GM21447 (cell line): ENCODE measurements around the gene SCUBE2.
"Not testable (repeated sequence)": the region's sequence is repeated elsewhere in the genome, so short reads cannot be mapped to it uniquely, and the experiment has no call there.

ENCODE experiments used
- ATAC-seq: cut with Tn5 transposase; IDR thresholded peaks from one replicate; pipeline ENCODE4 v1.9.1; 2021; ENCODE audit not compliant: unreplicated experiment

SCUBE2 gene

DNA sequence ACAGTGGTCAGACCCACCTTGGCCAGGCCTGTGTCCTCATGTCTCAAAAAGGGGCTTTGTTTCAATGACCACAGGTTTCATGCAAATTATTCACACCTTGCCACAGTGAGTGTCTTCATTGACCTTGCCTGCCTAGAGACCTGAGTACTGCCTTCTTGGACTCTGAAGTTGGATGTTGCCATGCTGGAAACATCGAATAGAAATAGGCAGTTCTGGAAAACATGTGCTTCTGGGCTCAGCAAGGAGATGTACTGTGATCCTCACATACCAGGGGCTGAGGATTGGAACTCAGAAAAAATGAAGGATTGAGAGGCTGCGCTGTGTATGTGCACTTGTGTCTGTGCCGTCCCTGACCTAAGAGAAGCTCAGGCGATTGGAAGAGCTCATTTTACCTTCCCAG is 78.0 kb downstream of the SCUBE2 start:
- no peak for ATAC-seq

DNA sequence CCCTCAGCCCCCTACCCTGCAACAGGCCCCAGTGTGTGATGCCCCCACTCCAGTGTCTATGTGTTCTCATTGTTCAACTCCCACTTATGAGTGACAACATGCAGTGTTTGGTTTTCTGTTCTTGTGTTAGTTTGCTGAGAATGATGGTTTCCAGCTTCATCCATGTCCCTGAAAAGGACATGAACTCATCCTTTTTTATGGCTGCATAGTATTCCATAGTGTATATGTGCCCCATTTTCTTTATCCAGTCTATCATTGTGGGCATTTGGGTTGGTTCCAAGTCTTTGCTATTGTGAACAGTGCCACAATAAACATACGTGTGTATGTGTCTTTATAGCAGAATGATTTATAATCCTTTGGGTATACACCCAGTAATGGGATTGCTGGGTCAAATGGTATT is 81.9 kb downstream of the SCUBE2 start:
- ATAC-seq: not testable (repeated sequence)

DNA sequence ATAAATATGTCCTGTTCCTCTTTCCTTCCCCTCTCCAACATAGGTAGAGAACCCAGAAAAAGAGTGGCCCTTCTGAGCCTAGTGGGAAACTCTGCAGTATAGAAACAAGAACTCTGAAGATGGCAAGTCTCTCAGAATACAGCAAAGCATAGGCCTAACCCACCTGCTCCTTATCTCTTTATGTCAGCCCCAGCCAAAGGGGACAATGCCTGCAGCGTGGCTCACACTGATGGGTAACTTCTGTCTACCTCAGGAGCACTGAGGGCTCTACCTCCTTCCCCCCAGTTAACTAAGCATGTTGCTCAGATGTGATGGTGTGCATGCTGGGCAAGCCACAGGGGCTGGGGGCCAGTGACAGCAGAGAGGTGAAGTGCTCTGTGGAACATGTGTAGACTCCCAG is 82.7 kb downstream of the SCUBE2 start:
- ATAC-seq: no peak

DNA sequence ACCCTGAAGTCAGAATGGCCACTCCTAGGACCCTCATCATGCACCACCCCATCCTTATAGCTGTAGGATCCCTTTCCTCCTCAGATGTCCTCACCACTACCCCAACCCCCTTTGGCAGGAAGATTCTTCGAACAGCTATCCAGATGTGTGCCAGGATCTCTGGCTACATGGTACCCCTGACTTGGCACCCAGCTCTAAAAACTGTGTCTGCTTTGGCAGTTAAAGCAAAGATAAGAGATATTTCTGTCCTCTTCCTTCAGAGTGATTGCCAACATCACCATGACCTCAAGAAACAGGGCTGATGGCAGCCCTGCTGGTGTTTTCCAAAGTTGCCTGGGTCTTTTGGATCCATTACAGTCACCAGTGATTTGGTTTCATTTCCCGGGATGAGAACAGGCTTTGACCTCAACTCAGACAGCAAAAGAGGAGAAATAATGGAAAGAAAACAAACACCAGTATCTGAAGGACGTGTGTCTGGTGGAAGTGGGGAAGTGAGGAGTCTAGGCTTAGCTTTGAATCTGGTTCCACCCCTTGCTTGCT is 83.3 kb downstream of the SCUBE2 start:
- ATAC-seq: no peak

DNA sequence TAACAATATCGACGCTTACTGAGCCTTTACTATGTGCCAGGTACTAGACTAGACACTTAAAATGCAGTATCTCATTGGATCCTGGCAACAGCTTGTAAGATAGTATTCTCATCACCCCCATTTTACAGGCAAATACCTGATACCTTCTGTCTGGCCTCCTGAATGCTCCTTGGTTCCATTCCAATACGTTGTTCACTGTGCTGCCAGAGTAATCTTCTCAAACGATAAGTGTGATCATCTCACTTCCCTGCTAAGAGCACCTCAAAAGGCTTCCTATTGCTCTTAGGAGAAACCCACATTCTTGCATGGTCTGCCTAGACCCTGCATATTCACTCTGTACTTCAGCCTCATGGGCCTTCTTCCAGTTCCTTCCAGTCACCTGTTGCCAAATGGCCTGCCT is 86.3 kb downstream of the SCUBE2 start:
- ATAC-seq: no peak

DNA sequence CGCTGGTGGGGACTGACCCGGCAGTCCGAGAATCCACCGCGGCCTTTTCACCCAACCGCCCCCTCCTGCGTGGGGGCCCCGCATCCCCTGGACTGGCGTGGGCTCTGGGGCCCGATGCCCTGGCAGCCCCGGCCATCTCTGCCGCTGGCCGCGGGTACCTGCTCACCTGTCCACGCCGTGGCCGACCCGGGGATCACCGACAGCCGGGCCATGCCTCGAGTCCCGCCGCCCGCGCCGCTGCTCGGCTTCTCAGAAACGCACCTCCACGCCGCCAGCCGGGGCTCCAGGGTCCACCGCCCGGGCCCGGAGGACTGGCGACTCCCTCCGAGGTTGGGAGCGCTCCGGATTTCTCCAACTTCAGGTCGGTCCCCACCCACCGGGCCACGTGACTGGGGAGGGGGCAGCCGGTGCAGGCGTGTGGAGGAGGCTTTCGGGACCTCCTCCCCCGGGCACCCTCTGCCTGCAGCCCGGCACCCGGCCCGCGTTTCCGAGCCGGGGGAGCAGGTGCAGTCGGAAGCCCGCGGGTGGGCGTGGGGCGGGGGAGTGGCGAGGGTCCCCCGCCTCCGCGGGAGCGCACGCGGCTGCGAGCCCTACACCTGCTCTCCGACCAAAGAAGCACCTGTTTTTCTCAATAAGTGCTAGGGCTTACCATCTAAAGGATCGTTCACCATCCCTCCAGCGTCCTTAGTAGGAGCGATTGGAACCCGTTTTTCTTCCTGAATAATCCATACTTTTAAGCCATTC is 87.0 kb downstream of the SCUBE2 start:
- ATAC-seq: no peak

DNA sequence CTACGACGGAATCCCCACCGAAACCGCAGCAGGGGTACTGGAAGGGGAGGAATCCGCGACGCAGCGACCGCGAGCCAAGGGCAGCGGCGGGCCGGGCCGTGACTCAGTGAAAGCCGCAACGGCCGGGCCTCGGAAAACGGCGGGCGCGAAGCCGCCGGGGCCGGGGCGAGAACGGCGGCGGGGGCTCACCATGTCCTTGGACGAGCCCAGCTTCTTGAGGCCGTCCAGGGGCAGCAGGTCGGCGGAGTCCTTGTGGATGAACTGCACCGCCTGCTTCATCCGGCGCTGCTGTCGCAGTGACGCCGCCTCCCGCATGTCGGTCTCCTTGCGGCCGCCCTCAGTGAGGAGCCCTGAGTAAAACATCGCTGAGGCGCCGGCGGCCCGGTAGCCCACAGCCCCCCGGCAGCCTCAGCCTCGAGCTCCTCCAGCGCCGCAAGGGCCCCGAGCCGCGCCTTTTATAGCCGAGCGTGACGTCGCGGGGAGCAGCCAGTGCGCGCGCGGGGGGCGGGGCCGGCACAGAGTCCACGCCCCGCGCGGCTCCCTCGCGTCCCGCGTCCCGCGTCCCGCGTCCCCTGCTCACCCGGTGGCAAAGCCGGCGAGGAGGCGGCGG is 87.7 kb downstream of the SCUBE2 start, which contains the start of gene NRIP3:
Gene NRIP3 (minus strand): TSS at position 429 of the 610 bp plus-strand sequence. CDS start 66 bp downstream, at position 363.
- ATAC-seq: no peak

DNA sequence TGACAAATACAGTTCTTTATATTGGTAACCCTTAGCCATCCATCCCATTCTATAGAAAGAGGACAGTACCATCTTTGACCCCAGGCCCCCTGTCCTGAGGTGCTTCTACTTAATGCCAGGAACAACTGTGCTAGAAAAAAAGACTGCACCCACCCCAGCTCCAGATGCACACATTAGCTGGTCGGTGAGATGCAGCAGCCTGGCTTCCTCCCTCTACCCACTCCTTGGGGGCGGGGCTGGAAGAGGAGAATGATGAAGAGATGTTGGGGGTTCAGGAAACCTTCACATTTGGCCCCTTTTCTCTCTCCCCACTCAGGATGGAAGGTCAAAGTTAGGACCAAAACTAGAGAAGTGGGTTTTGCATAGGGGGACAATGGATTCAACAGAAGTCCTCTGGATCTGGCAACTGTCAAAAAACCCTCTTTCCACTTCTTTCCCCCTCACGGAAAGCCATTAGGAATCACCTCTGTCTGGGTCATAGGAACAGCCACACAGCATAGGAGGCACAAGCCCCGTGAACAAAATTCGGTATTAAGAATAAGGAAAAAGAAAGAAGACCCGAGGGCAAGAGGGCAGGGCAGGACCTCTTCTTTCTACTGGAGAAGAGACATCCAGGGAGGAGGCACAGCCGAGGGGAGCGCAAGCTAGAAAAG is 88.4 kb downstream of the SCUBE2 start:
- no peak for ATAC-seq

DNA sequence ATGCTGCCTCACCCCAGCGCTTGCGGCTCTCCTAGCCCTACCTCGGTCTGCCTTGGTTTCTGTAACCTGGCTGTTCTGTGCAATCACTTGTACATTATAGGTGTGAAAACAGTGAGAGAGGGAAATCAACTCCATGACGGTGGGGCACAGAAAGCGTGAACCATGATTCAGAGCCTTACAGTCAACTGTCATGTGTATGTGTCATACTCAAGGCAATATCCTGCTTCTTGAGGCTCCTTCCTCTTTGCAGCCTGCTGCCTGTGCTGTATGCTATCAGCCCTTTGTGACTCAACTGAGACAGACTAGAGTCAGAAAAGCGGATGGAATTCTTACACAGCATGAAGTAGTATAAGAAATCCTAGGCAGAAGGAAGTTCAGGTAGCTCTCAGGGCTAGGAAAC is 89.7 kb downstream of the SCUBE2 start:
- no peak for ATAC-seq

DNA sequence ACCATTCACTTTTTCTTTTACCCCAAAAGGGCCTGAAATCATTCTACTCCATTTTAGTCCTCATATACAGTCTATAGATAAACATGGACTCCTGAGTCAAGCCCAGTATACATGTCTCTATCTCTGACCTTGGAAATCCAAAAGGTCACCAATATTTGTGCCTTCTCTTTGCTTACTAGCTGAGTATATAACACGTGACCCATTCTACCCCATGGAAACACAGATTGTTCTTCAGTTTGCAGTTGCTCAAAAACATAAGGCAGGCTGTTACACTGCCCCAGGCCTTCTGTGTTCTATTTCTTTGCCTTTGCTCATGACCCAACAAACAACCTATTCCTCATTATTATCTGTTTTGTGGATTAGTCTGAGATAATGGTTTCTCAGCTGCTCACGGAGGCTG is 93.4 kb downstream of the SCUBE2 start:
- no peak for ATAC-seq

DNA sequence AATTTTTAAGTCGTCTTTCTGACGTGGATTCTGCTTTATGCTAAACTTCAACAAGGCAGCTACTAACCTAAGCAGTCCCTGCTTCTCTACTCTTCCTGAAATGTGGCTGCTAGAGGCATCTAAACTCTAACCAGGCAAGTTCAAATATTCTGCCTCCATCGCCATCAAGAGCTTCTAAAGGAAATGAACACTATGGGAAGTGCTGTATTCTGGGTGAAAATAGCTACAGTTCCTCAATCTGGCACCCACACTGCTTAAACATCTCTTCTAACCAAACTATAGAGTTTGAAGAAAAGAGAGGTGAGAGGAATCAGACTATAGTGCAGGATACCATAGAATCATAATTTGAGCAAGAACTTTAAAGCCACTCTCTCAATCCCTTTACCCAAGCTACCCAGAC is 93.9 kb downstream of the SCUBE2 start:
- no peak for ATAC-seq

DNA sequence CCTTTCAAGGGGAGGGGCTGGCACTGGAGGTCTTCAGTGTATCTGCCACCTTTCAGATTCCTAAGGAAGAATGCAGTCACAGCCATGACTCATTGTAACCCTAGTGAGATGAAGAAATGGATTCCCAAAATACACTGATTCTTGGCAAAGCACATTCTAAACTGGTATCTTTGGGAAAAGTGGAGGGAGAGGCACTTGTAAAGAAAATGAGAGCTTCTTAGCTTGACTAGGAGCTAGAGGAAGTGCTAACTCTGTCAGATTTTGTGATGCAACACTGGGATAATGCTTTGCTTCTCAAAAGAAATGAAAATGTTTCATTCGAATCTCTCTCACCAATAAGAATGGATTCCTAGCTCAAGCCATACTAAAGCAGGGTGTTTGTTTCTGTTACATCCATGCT is 101.9 kb downstream of the SCUBE2 start:
- no peak for ATAC-seq

DNA sequence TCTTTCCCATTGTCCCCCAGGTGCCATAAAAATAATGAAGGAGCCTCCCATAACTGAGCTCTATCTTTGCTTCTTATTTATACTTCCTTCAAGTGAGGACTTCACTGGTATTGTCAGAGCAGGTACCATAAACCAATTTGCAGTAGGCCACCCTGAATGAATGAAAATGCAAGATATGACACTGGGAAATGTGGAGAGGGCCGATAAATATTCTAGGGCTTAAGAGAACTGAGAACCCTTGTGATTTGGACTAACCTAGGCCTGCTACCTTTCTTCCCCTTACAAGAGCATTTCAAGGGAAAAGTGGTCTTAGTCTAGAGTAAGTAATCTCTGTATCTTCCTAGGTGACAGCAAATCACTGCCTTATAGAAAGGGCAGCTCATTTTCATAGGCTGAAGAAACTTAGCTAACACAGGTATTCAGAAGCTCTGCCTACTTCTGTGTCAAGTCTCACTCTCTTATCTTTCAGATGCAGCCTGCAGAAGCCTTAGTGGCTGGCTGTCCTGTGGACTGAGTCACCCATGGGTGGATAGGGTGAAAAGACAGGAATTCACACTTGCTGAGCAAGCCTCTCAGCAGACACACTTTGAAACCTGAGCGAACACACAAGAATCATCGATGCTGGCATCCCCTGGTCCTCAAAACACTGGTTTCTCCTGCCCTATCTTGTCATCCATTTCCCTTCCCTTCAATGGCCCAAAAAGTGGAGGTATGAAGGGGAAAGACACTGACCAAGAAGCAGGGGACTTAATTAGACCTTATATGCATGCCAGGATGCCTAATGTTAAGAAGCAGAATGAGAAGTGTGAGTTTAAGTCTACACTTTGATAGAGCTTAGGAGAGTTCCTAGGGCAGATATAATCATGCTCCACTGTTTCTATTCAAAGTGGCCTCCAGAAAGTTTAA is 102.8 kb downstream of the SCUBE2 start:
- no peak for ATAC-seq

DNA sequence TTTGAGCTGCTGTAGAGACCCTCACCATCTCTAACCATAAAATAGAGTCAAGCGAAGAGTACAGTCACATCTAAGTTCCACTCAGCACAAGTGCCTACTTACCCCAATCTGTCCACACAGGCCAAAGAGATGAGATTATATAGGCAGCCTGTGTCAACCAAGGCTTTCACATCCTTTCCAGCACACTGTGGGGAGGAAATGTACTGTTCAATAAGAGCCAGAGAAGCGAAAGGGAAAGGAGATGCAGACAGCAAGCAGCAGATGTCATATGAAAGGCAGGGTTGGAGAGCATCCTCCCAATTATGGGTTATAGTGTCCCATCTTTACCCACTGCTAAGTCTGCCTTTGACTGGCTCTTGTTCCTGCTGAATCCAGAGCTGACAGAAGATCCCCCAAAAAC is 104.0 kb downstream of the SCUBE2 start:
- ATAC-seq: no peak

DNA sequence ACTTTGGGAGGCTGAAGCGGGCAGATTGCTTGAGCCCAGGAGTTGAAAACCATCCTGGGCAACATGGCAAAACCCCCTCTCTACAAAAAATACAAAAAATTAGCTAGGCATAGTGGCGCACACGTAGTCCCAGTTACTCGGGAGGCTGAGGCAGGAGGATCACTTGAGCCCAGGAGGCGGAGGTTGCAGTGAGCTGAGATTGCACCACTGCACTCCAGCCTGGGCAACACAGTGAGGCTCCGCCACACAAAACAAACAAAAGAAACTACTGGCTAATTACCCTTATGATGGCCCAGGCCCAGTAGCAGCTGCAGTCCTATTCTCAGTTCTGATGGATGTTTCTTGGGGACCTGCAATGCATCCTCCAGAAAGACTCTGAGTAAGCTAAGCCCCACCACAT is 104.6 kb downstream of the SCUBE2 start:
- ATAC-seq: not testable (repeated sequence)

DNA sequence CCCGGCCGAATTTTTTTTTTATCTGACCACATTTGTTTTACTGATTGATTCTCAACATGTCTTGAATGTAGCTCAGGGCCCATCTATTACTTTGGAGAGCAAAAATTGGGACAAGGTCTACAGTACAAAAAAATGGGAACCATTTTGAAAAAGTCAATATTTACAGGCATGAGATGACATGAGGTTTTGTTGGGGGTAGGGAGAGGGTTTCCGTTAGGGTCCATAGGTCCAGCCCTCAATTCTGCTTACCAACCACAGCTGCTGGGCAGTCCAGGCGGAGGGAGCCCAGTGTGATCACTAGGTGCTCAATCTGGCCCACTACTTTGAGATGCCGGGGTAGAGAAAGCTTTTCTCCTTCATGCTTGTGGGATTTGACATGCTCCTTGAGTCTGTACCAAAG is 105.9 kb downstream of the SCUBE2 start:
- ATAC-seq: no peak

DNA sequence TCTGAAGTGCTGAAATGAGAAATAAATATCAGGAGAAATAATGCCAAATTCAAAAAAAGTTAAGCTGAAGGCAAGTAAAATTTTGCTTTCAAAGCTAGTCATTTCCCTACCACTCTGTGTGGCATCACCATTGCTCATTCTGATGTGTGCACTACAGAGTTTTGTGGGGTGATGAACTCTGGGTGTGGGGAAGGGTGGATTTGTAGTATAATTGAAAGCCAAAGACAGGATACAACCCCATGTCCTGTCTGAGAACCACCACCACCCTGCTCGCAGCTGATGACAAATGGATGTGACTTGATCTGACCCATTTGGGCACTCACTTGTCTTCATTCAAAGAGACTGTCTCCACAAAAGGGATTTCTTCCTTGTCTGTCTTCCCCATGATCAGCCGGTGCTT is 107.8 kb downstream of the SCUBE2 start:
- ATAC-seq: no peak

DNA sequence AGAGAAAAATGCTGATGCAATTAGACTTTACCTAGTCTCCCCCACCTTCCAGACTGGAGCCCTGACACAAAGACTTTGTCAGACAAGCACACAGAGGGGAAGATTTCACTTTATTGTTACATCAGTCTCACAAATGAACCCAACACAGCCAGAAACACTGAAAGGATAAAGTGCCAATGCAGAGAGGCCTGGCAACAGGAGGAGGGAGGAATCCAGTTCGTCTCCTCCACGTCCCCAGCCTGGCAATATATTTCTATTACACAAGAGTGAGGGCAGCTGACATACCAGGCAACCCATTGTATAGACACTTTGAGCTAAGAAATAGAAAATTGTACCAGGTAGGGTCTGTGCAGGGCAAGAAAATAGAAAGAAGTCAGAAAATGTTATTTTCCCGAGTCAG is 110.9 kb downstream of the SCUBE2 start:
- ATAC-seq: no peak

DNA sequence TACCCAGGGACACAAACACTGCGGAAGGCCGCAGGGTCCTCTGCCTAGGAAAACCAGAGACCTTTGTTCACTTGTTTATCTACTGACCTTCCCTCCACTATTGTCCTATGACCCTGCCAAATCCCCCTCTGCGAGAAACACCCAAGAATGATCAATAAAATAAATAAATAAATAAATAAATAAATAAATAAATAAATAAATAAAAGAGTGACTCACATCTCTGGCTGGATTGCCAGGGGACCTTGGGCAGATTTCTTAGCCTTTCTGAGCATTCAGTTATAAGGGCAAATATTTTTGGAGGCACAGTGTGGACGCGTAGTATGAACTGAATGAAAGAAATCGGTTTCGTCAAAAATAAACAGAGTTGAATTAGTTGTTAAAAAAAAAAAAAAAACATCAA is 112.0 kb downstream of the SCUBE2 start:
- not testable (repeated sequence) for ATAC-seq

DNA sequence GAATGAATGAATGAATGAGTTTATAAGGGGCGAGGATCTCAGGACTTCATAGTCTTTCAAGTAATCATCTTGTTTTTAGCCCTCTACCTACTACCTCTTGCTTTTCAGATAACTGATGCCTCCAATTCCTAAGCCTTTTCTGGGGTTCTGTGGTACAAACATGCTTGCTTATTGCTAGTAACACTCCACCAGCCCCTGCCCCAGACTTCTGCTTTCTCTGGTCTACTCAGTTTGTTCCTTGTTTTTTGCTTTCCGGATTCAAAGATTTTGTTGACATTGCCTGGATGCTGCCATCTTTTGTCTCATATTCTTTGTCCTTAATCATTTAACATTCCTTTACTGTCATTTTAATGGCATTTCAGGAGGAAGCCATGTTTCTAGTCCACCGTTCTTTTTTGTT is 118.3 kb downstream of the SCUBE2 start:
- ATAC-seq: no peak

DNA sequence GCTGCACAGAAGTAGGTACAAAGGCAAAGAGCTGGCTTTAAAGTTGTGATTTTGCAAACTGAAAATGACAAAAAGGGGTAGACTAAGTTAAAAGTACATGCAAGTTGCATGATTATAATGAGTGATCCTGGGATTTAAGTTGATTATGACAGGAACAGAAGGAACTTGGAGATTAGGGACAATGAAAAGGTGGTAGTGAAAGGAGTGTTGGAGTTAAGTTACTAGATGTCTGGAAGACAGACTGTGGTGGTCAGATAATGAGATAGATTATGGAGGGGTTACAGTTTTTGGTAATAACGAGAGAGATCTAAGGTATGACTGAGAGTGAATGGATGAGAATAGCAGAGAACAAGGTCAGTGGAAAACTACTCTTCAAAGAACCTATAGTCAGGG is 119.5 kb downstream of the SCUBE2 start:
- no peak for ATAC-seq
